Stimulated activated CD4-positive, alpha-beta T cell treated with anti-CD3 and anti-CD28 coated beads, Interleukin-4, amount 100 ng/mL, for 4 hours (primary cell): ENCODE measurements around the gene PPP1R7.

Experiments
- DNase-seq, 2 experiments: peaks; one replicate each; pipeline ENCODE4 v3.0.0-alpha.2; 2020

PPP1R7 gene

GRCh38 chr2:241198381-241199279 is 48.4 kb downstream of the PPP1R7 start:
- DNase-seq, result no peak

GRCh38 chr2:241199286-241199685 is 49.0 kb downstream of the PPP1R7 start:
- no peak for DNase-seq

- DNase-seq, result no peak
These were observed 49.9 kb downstream of the PPP1R7 start for GRCh38 chr2:241199897-241200821.

GRCh38 chr2:241200822-241201395 is 50.6 kb downstream of the PPP1R7 start:
- DNase-seq, result no peak

- no peak for DNase-seq
These were observed 51.4 kb downstream of the PPP1R7 start for GRCh38 chr2:241201445-241202267.

GRCh38 chr2:241202268-241202585 is 52.0 kb downstream of the PPP1R7 start:
- DNase-seq, result no peak

- DNase-seq, result no peak
These were observed 52.4 kb downstream of the PPP1R7 start for GRCh38 chr2:241202681-241203080.

- DNase-seq, result no peak
These were observed 53.1 kb downstream of the PPP1R7 start for GRCh38 chr2:241203218-241204009.

GRCh38 chr2:241204010-241204384 is 53.7 kb downstream of the PPP1R7 start:
- DNase-seq, result no peak

GRCh38 chr2:241204490-241204889 is 54.2 kb downstream of the PPP1R7 start:
- DNase-seq, result no peak

- no peak for DNase-seq
These were observed 54.8 kb downstream of the PPP1R7 start for GRCh38 chr2:241205086-241205485.

GRCh38 chr2:241207151-241207550 is 56.9 kb downstream of the PPP1R7 start:
- DNase-seq, result no peak

GRCh38 chr2:241207641-241208040 is 57.4 kb downstream of the PPP1R7 start:
- DNase-seq, result no peak

- DNase-seq, result no peak
These were observed 57.8 kb downstream of the PPP1R7 start for GRCh38 chr2:241208058-241208457.

- DNase-seq, result no peak
These were observed 59.0 kb downstream of the PPP1R7 start for GRCh38 chr2:241209271-241209670.

- no peak for DNase-seq
These were observed 61.0 kb downstream of the PPP1R7 start for GRCh38 chr2:241211276-241211675.

- DNase-seq, result no peak
These were observed 62.8 kb downstream of the PPP1R7 start for GRCh38 chr2:241213041-241213440.

- DNase-seq, result no peak
These were observed 63.3 kb downstream of the PPP1R7 start for GRCh38 chr2:241213567-241213966.

GRCh38 chr2:241214209-241214608 is 63.9 kb downstream of the PPP1R7 start:
- no peak for DNase-seq

- no peak for DNase-seq
These were observed 64.5 kb downstream of the PPP1R7 start for GRCh38 chr2:241214766-241215165.

- DNase-seq, result no peak
These were observed 65.2 kb downstream of the PPP1R7 start for GRCh38 chr2:241215421-241215820.
